ENCODE data around the gene UPK3A. TPM values are rescaled to one million over a fixed set of nuclear protein-coding genes. Genes with fewer than 3 reads are reported as not detected.
"Not testable (repeated sequence)": the region's sequence is repeated elsewhere in the genome, so short reads cannot be mapped to it uniquely, and the experiment has no call there.

The UPK3A gene
- total RNA-seq, 1 donor from 2014 or later = not detected

- ATAC-seq; DNase-seq (ENCODE audit: low spot score): not testable (repeated sequence)
Measured at GRCh38 chr22:45277720-45278119, 7.0 kb upstream of the UPK3A start.

DNA sequence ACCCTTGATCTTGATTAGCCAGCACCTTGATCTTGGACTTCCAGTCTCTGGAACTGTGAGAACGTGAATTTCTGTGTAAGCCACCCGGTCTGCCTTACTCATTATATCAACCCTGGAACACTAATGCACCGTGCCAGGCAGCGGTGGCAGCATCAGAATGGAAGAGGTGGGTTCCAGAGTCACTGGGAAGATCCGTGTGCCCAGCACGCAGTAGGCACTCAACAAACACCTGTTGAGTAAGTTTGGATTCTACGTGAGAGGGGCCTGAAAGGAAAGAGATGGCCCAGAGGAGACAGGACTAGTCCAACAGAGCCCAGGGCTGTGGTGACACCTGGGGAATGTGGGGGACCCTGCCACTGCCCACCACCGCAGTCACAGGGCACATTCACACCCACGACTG lies 6.6 kb upstream of the UPK3A start:
- DNase-seq (ENCODE audit: low spot score) (no peak), ATAC-seq (no peak)

- no peak for ATAC-seq
Measured at GRCh38 chr22:45280587-45280980, 4.2 kb upstream of the UPK3A start.

DNA sequence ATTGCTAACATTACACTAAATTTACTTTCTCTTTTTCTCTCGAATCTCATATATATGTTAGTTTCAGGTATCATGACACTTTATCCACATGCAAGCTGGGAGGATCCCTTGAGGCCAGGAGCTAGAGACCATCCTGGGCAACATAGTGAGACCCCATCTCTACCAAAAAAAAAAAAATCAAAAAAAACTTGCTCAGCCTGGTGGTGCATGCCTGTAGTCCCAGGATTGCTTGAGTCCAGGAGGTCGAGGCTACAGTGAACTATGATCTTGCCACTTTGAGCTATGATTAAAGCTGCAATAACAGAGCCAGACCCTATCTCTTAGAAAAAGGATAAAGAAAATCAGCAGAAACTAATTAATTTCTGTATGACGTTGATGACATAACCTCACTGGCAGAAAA lies 3.7 kb upstream of the UPK3A start:
- no peak for DNase-seq (ENCODE audit: low spot score)
- ATAC-seq = no peak

More at GRCh38 chr22:45280587-45280980, 4.2 kb upstream of the UPK3A start:
- no peak for DNase-seq (ENCODE audit: low spot score)

DNA sequence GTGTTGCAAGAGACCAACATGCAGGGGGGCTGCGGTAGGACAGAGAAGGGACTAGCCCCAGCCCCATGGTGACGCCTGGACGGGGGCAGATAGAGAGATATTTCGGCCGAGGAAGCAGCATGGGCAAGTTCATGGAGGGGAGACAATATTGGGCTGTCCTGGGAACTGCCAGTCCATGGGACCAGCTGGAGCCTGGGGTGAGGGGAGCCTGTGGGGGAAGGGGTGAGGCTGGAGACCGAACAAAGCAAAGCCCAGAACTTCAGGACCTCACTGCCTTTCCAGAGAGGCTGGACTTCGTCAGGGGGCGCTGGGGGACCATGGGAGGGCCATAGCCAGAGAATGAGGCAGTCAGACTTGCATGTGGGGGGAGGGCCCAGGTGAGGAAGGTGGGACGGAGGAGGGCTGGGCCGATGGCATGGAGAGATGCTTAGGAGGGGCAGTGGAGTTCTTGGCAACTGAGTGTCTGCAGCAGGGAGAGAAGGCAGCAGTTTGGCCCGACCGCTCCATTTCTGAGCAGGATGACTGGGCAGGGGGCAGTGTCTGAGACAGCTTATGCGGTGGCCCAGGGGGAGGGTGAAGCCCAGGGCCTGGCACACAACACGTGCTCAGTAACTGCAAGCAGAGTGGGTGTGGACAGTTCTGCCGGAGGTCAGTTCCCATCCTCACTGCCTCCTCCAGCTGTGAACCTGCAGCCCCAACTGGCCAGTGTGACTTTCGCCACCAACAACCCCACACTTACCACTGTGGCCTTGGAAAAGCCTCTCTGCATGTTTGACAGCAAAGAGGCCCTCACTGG lies 712 bp downstream of the UPK3A start:
- no peak for DNase-seq (ENCODE audit: low spot score)
- no peak for ATAC-seq

DNA sequence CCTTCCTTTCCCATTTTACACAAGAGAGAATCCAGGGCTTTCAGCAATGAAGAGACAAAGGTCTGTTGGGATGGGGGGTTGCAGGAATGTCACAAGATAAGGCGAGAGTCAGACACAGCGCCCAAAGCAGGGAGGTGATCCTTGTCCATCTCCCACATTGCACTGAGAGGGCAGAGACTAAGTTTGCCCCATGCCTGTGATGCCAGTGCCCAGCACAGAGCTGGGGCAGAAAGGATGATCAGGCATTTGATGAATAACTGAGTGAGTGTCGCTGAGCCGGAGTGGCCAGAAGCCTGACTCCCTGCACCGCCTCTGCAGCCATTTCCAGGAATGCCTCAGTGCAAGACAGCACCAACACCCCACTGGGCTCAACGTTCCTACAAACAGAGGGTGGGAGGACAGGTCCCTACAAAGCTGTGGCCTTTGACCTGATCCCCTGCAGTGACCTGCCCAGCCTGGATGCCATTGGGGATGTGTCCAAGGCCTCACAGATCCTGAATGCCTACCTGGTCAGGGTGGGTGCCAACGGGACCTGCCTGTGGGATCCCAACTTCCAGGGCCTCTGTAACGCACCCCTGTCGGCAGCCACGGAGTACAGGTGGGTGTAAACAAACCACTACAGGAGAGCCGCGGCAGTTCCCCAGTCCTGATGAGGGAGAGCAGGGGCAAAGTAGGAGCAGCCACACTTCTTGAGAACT lies 2.3 kb downstream of the UPK3A start:
- DNase-seq (ENCODE audit: low spot score) (no peak), ATAC-seq (no peak)

GRCh38 chr22:45290410-45290936 lies 5.7 kb downstream of the UPK3A start:
- no peak for DNase-seq (ENCODE audit: low spot score)
- ATAC-seq = peak; percentile 30

GRCh38 chr22:45291061-45291930 lies 6.5 kb downstream of the UPK3A start:
- ATAC-seq (no peak), DNase-seq (ENCODE audit: low spot score) (no peak)

- no peak for ATAC-seq
Measured at GRCh38 chr22:45291931-45292290, 7.2 kb downstream of the UPK3A start.

GRCh38 chr22:45292731-45293442 lies 8.1 kb downstream of the UPK3A start:
- ATAC-seq = no peak

More at GRCh38 chr22:45291931-45292290, 7.2 kb downstream of the UPK3A start:
- no peak for DNase-seq (ENCODE audit: low spot score)

GRCh38 chr22:45294030-45294429 lies 9.3 kb downstream of the UPK3A start:
- no peak for DNase-seq (ENCODE audit: low spot score)
- ATAC-seq = no peak

More at GRCh38 chr22:45292731-45293442, 8.1 kb downstream of the UPK3A start:
- no peak for DNase-seq (ENCODE audit: low spot score)

DNA sequence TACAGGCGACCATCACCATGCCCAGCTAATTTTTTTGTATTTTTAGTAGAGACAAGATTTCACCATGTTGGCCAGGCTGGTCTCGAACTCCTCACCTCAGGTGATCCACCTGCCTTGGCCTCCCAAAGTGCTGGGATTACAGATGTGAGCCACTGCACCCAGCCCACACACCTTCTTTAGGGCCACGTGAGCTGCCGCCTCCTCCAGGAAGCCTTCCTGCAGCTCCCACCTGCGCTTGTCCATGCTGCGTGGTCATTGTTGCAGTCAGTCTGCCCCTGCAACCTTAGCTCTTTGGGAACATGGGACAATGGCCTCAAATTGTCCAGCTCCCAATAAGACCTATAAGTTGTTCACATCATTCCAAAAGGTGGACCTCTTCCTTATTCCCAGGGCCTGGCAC lies 10.3 kb downstream of the UPK3A start:
- DNase-seq (ENCODE audit: low spot score); ATAC-seq: not testable (repeated sequence)

DNA sequence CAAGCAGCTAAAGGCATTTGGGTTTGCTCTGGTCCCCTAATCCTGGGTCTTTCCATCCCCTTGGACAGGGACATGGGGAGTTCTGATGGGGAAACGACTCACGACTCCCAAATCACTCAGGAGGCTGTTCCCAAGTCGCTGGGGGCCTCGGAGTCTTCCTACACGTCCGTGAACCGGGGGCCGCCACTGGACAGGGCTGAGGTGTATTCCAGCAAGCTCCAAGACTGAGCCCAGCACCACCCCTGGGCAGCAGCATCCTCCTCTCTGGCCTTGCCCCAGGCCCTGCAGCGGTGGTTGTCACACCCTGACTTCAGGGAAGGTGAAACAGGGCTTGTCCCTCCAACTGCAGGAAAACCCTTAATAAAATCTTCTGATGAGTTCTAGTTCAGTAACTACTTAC lies 10.7 kb downstream of the UPK3A start:
- no peak for ATAC-seq

GRCh38 chr22:45296628-45297297 lies 12.0 kb downstream of the UPK3A start:
- ATAC-seq (no peak), DNase-seq (ENCODE audit: low spot score) (no peak)

More for the DNA sequence above, 10.7 kb downstream of the UPK3A start:
- no peak for DNase-seq (ENCODE audit: low spot score)

GRCh38 chr22:45298934-45299505 lies 14.3 kb downstream of the UPK3A start:
- DNase-seq (ENCODE audit: low spot score) = no peak
- ATAC-seq = no peak

GRCh38 chr22:45302751-45303150 lies 18.0 kb downstream of the UPK3A start:
- DNase-seq (ENCODE audit: low spot score) = no peak
- ATAC-seq = no peak

DNA sequence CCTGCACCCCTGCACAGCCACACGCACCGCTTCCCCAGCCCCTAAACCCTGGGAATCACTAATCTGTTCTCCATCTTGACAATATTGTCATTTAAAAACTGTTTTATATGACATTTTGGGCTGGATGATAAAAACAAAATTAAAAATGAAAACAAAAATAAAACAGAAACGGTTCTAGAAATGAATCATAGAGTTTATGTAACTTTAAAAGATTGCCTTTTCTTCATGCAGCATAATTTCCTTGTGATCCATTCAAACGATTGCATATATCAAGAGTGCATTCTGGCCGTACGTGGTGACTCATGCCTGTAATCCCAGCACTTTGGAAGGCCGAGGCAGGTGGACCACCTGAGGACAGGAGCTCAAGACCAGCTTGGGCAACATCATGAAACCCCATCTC lies 18.4 kb downstream of the UPK3A start:
- DNase-seq (ENCODE audit: low spot score) = no peak
- no peak for ATAC-seq

GRCh38 chr22:45304971-45305370 lies 20.2 kb downstream of the UPK3A start:
- DNase-seq (ENCODE audit: low spot score) (no peak), ATAC-seq (no peak)

DNA sequence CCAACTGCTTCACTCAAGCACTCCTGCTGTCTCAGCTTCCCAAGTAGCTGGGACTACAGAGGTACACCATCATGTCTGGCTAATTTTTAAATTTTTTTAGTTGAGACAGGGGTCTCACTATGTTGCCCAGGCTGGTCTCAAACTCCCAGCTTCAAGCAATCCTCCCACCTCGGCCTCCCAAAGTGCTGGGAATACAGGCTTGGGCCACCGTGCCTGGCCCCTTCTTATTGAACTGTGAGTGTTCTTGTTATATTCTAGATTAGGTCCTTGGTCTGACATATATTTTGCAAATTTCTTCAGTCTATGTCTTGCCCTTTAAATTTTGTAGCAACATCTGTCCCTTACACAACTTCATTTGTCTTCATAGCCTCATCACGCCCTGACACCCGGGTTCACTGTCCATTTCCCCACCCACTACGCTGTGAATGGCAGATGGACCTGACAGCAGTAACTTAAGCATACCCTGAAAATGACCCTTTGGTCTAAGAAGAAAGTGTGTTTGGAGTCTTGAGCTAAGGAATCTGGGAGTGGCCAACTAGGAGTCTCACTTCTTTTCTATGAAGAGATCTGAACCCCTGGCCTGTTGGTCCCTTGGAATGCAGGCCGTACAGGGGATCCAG lies 20.8 kb downstream of the UPK3A start:
- ATAC-seq = no peak
- DNase-seq (ENCODE audit: low spot score) = no peak
